HUDEP-2 (cell line): ENCODE data around the gene CNNM4.

Experiments
- DNase-seq, 76 experiments: peaks; one replicate each; lab custom pipeline; 2025; ENCODE audit not compliant: unreplicated experiment in 76 of 76; lab: John Stamatoyannopoulos, UW

CNNM4 gene

GRCh38 chr2:96852667-96853066 lies 92.0 kb downstream of the CNNM4 start:
- no peak for DNase-seq

GRCh38 chr2:96853321-96853720 lies 92.6 kb downstream of the CNNM4 start:
- no peak for DNase-seq

DNA sequence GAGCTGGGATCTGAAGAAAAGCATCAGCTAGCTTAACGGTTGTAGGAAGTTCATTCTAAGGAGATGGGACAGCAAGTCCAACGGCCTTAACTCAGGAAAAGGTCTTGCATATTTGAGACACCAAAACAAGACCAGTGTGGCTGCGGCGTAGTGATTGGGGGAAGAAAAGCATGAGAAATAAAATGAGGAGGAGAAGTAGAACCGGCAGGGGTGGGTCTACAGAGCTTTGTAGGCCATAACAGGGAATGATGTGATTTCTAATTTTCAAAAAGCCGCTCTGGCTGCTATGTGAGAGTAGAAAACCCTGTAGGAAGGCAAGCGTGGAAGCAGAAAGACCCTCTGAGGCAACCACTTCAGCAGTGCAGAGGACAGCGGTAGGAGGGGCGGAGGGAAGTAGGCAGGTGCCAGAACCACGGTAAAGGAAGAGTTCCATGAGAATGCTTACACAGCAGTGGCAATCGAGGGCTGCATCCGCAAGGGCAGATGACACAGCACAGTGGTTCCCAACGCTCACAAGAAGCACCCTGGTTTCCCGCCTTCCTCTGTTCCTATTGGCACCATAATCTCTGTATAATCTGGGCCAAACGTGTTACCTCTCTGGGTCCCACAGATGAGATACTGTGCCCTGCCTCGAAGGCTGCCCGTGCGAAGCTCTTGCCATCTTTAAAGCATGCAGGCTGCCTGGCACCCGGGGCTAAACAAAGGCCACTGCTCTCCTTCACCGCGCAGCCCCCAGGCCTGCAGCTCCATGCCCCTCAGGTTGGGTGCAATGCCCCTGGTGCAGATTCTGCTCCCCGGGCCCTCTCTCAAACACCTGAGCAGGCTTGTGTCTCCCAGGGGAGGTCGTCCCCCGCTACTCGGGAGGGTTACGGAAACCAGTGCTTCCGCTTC lies 96.3 kb downstream of the CNNM4 start:
- peak in 8 of 76 experiments; percentile 5 to 32 (median 16) for DNase-seq

- DNase-seq = peak in 74 of 76 experiments; percentile 59 to 99 (median 95)
These were observed 97.1 kb downstream of the CNNM4 start, which contains the start of gene ANKRD39 for GRCh38 chr2:96857667-96858372. TSS of gene ANKRD39 (minus strand) at chr2:96858016. CDS start at chr2:96857987, 29 bp downstream.

GRCh38 chr2:96859099-96859649 lies 98.5 kb downstream of the CNNM4 start:
- no peak for DNase-seq

- no peak for DNase-seq
These were observed 99.0 kb downstream of the CNNM4 start for GRCh38 chr2:96859681-96860064.

DNA sequence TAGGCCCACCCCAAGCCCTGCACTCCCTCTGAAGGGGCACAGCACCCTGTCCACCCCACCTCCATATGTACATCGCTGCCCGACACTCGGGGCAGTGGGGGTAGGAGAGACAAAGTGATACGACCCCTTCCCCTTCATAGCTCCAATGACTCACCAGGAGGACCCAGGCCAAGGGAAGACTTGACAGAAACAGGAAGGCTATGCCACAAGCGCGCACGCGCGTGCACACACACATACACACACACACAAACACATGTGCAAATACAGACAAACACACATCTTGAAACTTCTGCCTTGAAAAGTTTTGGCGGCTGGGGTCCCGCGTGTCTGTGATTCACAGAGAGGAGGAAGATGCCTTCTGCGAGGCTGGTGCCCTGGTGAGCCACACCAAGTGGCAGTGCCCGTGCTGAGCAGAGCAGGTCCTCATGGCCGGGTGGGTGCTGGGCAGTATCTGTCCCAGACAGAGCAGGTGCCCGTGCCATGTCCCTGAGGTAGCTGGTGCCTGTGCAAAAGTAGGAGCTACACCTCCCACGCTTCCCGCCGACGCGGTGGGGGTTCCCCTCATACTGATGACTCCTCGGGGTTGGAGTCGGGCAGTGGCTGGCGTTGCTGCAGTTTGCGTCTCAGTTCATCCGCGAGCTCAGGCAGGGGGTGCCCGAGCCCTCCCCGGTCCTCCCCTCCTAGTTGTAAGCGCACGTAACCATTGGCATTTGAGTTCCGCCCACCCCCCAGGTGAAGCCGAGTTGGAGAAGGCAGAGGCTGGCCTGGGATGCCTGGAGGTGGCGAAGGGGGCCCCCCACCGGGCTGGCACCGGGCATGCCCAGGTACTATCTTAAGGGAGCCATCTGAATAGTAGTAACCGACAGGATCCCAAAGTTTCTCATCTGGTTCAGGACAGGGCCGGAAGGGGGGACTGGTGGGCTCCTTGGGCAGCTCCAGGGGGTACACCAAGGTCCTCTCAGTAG lies 99.6 kb downstream of the CNNM4 start:
- DNase-seq = no peak

- no peak for DNase-seq
These were observed 100.4 kb downstream of the CNNM4 start for GRCh38 chr2:96861074-96861473.
